Amygdala (tissue), 56 donors: ENCODE data around the gene ALPG.
"Not testable (repeated sequence)": the region's sequence is repeated elsewhere in the genome, so short reads cannot be mapped to it uniquely, and the experiment has no call there.

ENCODE experiments used
- DNase-seq, 56 donors: peaks; one replicate each; lab custom pipeline; 2025; lab: John Stamatoyannopoulos, UW

ALPG gene

GRCh38 chr2:232393556-232393955 lies 13.1 kb upstream of the ALPG start:
- DNase-seq, result no peak

GRCh38 chr2:232394431-232394830 lies 12.2 kb upstream of the ALPG start:
- DNase-seq, result not testable (repeated sequence)

GRCh38 chr2:232395586-232395985 lies 11.1 kb upstream of the ALPG start:
- no peak for DNase-seq

GRCh38 chr2:232396683-232397082 lies 10.0 kb upstream of the ALPG start:
- DNase-seq, result no peak

- DNase-seq, result no peak
These were observed 8.2 kb upstream of the ALPG start for GRCh38 chr2:232398293-232399034.

GRCh38 chr2:232400256-232401015 lies 6.2 kb upstream of the ALPG start:
- DNase-seq, result no peak

- no peak for DNase-seq
These were observed 4.1 kb upstream of the ALPG start for GRCh38 chr2:232402518-232402917.

GRCh38 chr2:232405943-232406510 lies 617 bp upstream of the ALPG start:
- DNase-seq, result no peak

- DNase-seq, result not testable (repeated sequence)
These were observed 945 bp downstream of the ALPG start for GRCh38 chr2:232407428-232408150.

- DNase-seq, result not testable (repeated sequence)
These were observed 1.6 kb downstream of the ALPG start for GRCh38 chr2:232408269-232408668.

GRCh38 chr2:232409617-232410016 lies 3.0 kb downstream of the ALPG start:
- DNase-seq, result not testable (repeated sequence)

GRCh38 chr2:232410238-232410900 lies 3.7 kb downstream of the ALPG start:
- DNase-seq, result no peak

- DNase-seq, result no peak
These were observed 5.4 kb downstream of the ALPG start for GRCh38 chr2:232411901-232412629.

- no peak for DNase-seq
These were observed 6.3 kb downstream of the ALPG start for GRCh38 chr2:232412986-232413385.

- DNase-seq, result no peak
These were observed 8.6 kb downstream of the ALPG start for GRCh38 chr2:232415138-232415690.

- DNase-seq, result no peak
These were observed 9.3 kb downstream of the ALPG start for GRCh38 chr2:232415736-232416520.

GRCh38 chr2:232416521-232417470 lies 10.2 kb downstream of the ALPG start:
- no peak for DNase-seq
